Measurements from ENCODE around the gene GPR78. TPM values are rescaled to one million over a fixed set of nuclear protein-coding genes. Genes with fewer than 3 reads are reported as not detected.

Gene GPR78
- total and polyA plus RNA-seq, 2 of the 4 experiments (the other 2 are of a cell fraction), result under 0.01 to 0.10 TPM

GRCh38 chr4:8615921-8616787 is 36.0 kb downstream of the GPR78 start:
- no peaks in the 10 kb centered on the region for H3K9me1 ChIP-seq (ENCODE audit: insufficient read depth, low read length)
- H4K5ac ChIP-seq (ENCODE audit: low read depth, low read length), result no peak overlapping the region
- no peak overlapping the region for H3K4me3 ChIP-seq (ENCODE audit: insufficient read depth, low read depth, low read length)
- ChIA-PET CTCF (no interaction called here), POLR2A (ENCODE audit: unreplicated experiment) (no interaction called here)
- TF ChIP-seq ELK1 (IDR thresholded peaks at IDR 0.05; ENCODE audit: borderline replicate concordance, low read depth, low read length) (no peak), USF2 (IDR thresholded peaks at IDR 0.05; ENCODE audit: low read depth, low read length) (no peak), FOS (IDR thresholded peaks at IDR 0.05; ENCODE audit: low read depth, low read length) (no peak), RAD21 (IDR thresholded peaks at IDR 0.05; ENCODE audit: low read length) (no peak), CHD1 (IDR thresholded peaks at IDR 0.05; ENCODE audit: low read depth, low read length) (no peak)
- H2BK5ac ChIP-seq (ENCODE audit: low read depth, low read length, poor library complexity, severe bottlenecking), result no peak overlapping the region
- no peak overlapping the region for H3K14ac ChIP-seq (replicated peaks; ENCODE audit: low read depth, low read length)
- no peak overlapping the region for H3K27ac ChIP-seq (ENCODE audit: insufficient read depth, low read length)
- peaks cover 49% of the 10 kb centered on the region; the same call in 1 of the 2 replicates for H3K36me3 ChIP-seq (ENCODE audit: control insufficient read depth, insufficient read depth, low read length)
- dilution Hi-C loops (cut with HindIII; ENCODE audit: low sequenced_read_pairs, unreplicated experiment) (no loop called here), intact Hi-C loops (cut with micrococcal nuclease) (no loop called here), in situ Hi-C loops (cut with MboI; ENCODE audit: low sequenced_read_pairs) (loop anchor here (25.0 kb wide), 1 partner anchor 404 kb away; no protein-coding TSS in a partner anchor)
- no peak overlapping the region for H2AFZ ChIP-seq (replicated peaks; ENCODE audit: low read length, poor library complexity)
- DNase-seq (no peak), ATAC-seq (ENCODE audit: low read depth) (no peak)
- no peak overlapping the region for H2AK9ac ChIP-seq (replicated peaks; ENCODE audit: low read depth, low read length, poor library complexity)
- no peaks in the 10 kb centered on the region for H3K4me1 ChIP-seq (ENCODE audit: control insufficient read depth, insufficient read depth, low read length)
- H3K18ac ChIP-seq (ENCODE audit: low read depth, low read length), result no peak overlapping the region
- H3K9me3 ChIP-seq (ENCODE audit: control insufficient read depth, insufficient read depth, low read length), result no peaks in the 10 kb centered on the region
- H3K27me3 ChIP-seq (ENCODE audit: control insufficient read depth, insufficient read depth, low read length), result no peaks in the 10 kb centered on the region; the same call in 1 of the 2 replicates
- H3K9ac ChIP-seq (ENCODE audit: low read depth, low read length), result no peak overlapping the region
- no peak overlapping the region for H2BK120ac ChIP-seq (ENCODE audit: low read depth, low read length)
- no peak overlapping the region for H4K8ac ChIP-seq (ENCODE audit: low read depth in 2 of 2, low read length in 2 of 2)
- no peak overlapping the region for H3K4me2 ChIP-seq (ENCODE audit: low read depth, low read length)
- no peaks in the 10 kb centered on the region for H3K79me1 ChIP-seq (ENCODE audit: low read depth in 1 of 2, low read length in 2 of 2)
- H2BK20ac ChIP-seq (ENCODE audit: low read depth, low read length), result no peak overlapping the region
- H3K4ac ChIP-seq (ENCODE audit: low read depth, low read length), result no peak overlapping the region
- H3K23ac ChIP-seq (ENCODE audit: low read depth, low read length), result no peak overlapping the region
- H2AK5ac ChIP-seq (ENCODE audit: low read depth, low read length), result no peak overlapping the region
- no peak overlapping the region for H4K91ac ChIP-seq (ENCODE audit: insufficient read depth, low read depth, low read length)
- no TSS peak for BruUV-seq (replicated peaks)
- no peaks in the 10 kb centered on the region for H4K20me1 ChIP-seq (ENCODE audit: insufficient read depth, low read length)
- H3K56ac ChIP-seq (ENCODE audit: extremely low read depth, insufficient read depth, low read length), result no peak overlapping the region
- 79% methylated on average over 8 of the region's 26 CpGs; no CpG with 5 or more reads in 1 of the 2 experiments for WGBS, 2 experiments (ENCODE audit: extremely low coverage in 2 of 2, insufficient read length in 1 of 2)
- no peak overlapping the region for H2BK15ac ChIP-seq (ENCODE audit: low read depth, low read length)

Data from IMR-90 (cell line).